H9 (cell line): ENCODE results near the gene ZNF428. TPM values are rescaled to one million over a fixed set of nuclear protein-coding genes. Genes with fewer than 3 reads are reported as not detected.

ENCODE experiments used
- DNase-seq: peaks from one replicate; pipeline ENCODE4 v3.0.0-alpha.2; 2017
- H2AFZ ChIP-seq: one replicate; pipeline ENCODE4 v1.6.1; 2013; ENCODE audit warnings: mild to moderate bottlenecking, low read length, control low read depth, moderate library complexity
- H2AK5ac ChIP-seq: 2 replicates; pipeline ENCODE4 v1.6.1; 2013; ENCODE audit warnings: low read length, control low read depth, mixed read lengths; ENCODE audit not compliant: insufficient read length
- H2BK120ac ChIP-seq: one replicate; pipeline ENCODE4 v1.6.1; 2013; ENCODE audit warnings: low read depth, mild to moderate bottlenecking, low read length, control low read depth, inconsistent platforms; ENCODE audit not compliant: poor library complexity, severe bottlenecking
- H2BK12ac ChIP-seq: 2 replicates; pipeline ENCODE4 v1.6.1; 2013; ENCODE audit warnings: low read length, control low read depth, mixed read lengths, low read depth; ENCODE audit not compliant: insufficient read length
- H2BK15ac ChIP-seq: 2 replicates; pipeline ENCODE4 v1.6.1; 2013; ENCODE audit warnings: low read depth, low read length, control low read depth
- H2BK20ac ChIP-seq: one replicate; pipeline ENCODE4 v1.6.1; 2013; ENCODE audit warnings: low read depth, mild to moderate bottlenecking, low read length, control low read depth, inconsistent platforms; ENCODE audit not compliant: poor library complexity, severe bottlenecking
- H2BK5ac ChIP-seq: 2 replicates; pipeline ENCODE4 v1.6.1; 2013; ENCODE audit warnings: low read length, control low read depth, mixed read lengths; ENCODE audit not compliant: insufficient read length
- H3K14ac ChIP-seq: 2 replicates; pipeline ENCODE4 v1.6.1; 2013; ENCODE audit warnings: low read length, control low read depth; ENCODE audit not compliant: insufficient read depth
- H3K18ac ChIP-seq: 2 replicates; pipeline ENCODE4 v1.6.1; 2013; ENCODE audit warnings: low read depth, mild to moderate bottlenecking, mixed read lengths, low read length, control low read depth; ENCODE audit not compliant: insufficient read length
- H3K23ac ChIP-seq: 2 replicates; pipeline ENCODE4 v1.6.1; 2013; ENCODE audit warnings: low read length, control low read depth, mixed read lengths, low read depth; ENCODE audit not compliant: insufficient read length
- H3K23me2 ChIP-seq: 2 replicates; pipeline ENCODE4 v1.6.1; 2013; ENCODE audit warnings: low read depth, mild to moderate bottlenecking, mixed read lengths, low read length, control low read depth; ENCODE audit not compliant: insufficient read length, poor library complexity, severe bottlenecking
- H3K27ac ChIP-seq: 2 replicates; pipeline ENCODE4 v1.5.1; 2013; ENCODE audit warnings: low read length, control low read depth, mixed read lengths, low read depth; ENCODE audit not compliant: insufficient read length
- H3K27me3 ChIP-seq: 2 replicates; pipeline ENCODE4 v1.6.1; 2013; ENCODE audit warnings: low read length, control low read depth, inconsistent platforms; ENCODE audit not compliant: insufficient read depth
- H3K4ac ChIP-seq: 2 replicates; pipeline ENCODE4 v1.6.1; 2013; ENCODE audit warnings: low read depth, mild to moderate bottlenecking, control low read depth, inconsistent platforms, low read length, moderate library complexity
- H3K4me1 ChIP-seq: 2 replicates; pipeline ENCODE4 v1.6.1; 2013; ENCODE audit warnings: low read length, control low read depth, inconsistent platforms; ENCODE audit not compliant: insufficient read depth
- H3K4me2 ChIP-seq: 2 replicates; pipeline ENCODE4 v1.6.1; 2013; ENCODE audit warnings: low read length, control low read depth, mixed read lengths; ENCODE audit not compliant: insufficient read length, insufficient read depth
- H3K56ac ChIP-seq: 2 replicates; pipeline ENCODE4 v1.6.1; 2013; ENCODE audit warnings: low read depth, mild to moderate bottlenecking, mixed read lengths, low read length, control low read depth; ENCODE audit not compliant: insufficient read length
- H3K79me1 ChIP-seq: 2 replicates; pipeline ENCODE4 v1.6.1; 2013; ENCODE audit warnings: low read depth, mild to moderate bottlenecking, moderate library complexity, low read length, control low read depth, inconsistent platforms; ENCODE audit not compliant: insufficient read depth, poor library complexity, severe bottlenecking
- H3K79me2 ChIP-seq: 2 replicates; pipeline ENCODE4 v1.6.1; 2013; ENCODE audit warnings: low read length, control low read depth, inconsistent platforms; ENCODE audit not compliant: insufficient read depth
- H3K9ac ChIP-seq: 2 replicates; pipeline ENCODE4 v1.6.1; 2013; ENCODE audit warnings: low read length, control low read depth, mixed read lengths; ENCODE audit not compliant: insufficient read length; ENCODE audit errors: extremely low read depth
- H3K9me3 ChIP-seq: one replicate; pipeline ENCODE4 v1.6.1; 2013; ENCODE audit warnings: low read depth, low read length, inconsistent platforms; ENCODE audit not compliant: control insufficient read depth
- H3T11ph ChIP-seq: one replicate; pipeline ENCODE4 v1.6.1; 2013; ENCODE audit warnings: mild to moderate bottlenecking, low read length, control low read depth, inconsistent platforms
- H4K20me1 ChIP-seq: one replicate; pipeline ENCODE4 v1.6.1; 2013; ENCODE audit not compliant: control insufficient read depth, insufficient read length, insufficient read depth
- H4K5ac ChIP-seq: 2 replicates; pipeline ENCODE4 v1.6.1; 2013; ENCODE audit warnings: low read depth, mild to moderate bottlenecking, mixed read lengths, low read length, control low read depth; ENCODE audit not compliant: insufficient read length
- H4K8ac ChIP-seq: replicated peaks from 2 replicates; pipeline ENCODE4 v1.6.1; 2013; ENCODE audit warnings: low read length, control low read depth, mixed read lengths, low read depth; ENCODE audit not compliant: insufficient read length
- H4K91ac ChIP-seq: 2 replicates; pipeline ENCODE4 v1.6.1; 2013; ENCODE audit warnings: low read depth, mild to moderate bottlenecking, moderate library complexity, mixed read lengths, low read length, control low read depth; ENCODE audit not compliant: insufficient read length
- H3K27ac Mint-ChIP-seq, 3 experiments: 2 replicates in 2 of 3; 3 replicates in 1 of 3; pipeline ENCODE4 v1.8.0; 2020 to 2021; ENCODE audit warnings: mixed read lengths in 3 of 3, mild to moderate bottlenecking in 1 of 3, moderate library complexity in 1 of 3
- H3K27me3 Mint-ChIP-seq: 2 replicates; pipeline ENCODE4 v1.8.0; 2021; ENCODE audit warnings: low read depth, mild to moderate bottlenecking, moderate library complexity, mixed read lengths
- H3K36me3 Mint-ChIP-seq, 3 experiments: 2 replicates in 2 of 3; 3 replicates in 1 of 3; pipeline ENCODE4 v1.8.0; 2020 to 2021; ENCODE audit warnings: low read depth in 3 of 3, mixed read lengths in 3 of 3; ENCODE audit not compliant: insufficient read depth in 1 of 3
- H3K4me1 Mint-ChIP-seq, 2 experiments: 2 replicates each; pipeline ENCODE4 v1.8.0; 2020; ENCODE audit warnings: mixed read lengths in 2 of 2
- H3K4me3 Mint-ChIP-seq, 2 experiments: 2 replicates in 1 of 2; 3 replicates in 1 of 2; pipeline ENCODE4 v1.8.0; 2020 to 2021; ENCODE audit warnings: mild to moderate bottlenecking in 2 of 2, mixed read lengths in 2 of 2, moderate library complexity in 1 of 2
- H3K9me3 Mint-ChIP-seq, 2 experiments: 2 replicates in 1 of 2; 3 replicates in 1 of 2; pipeline ENCODE4 v1.8.0; 2020; ENCODE audit warnings: mild to moderate bottlenecking in 2 of 2, mixed read lengths in 2 of 2, moderate library complexity in 1 of 2
- CTCF ChIP-seq: fragments of 200-600 bp; sonication (generic); conservative IDR thresholded peaks from 3 replicates; pipeline ENCODE4 v1.8.0; 2021; ENCODE audit warnings: antibody characterized with exemption, mild to moderate bottlenecking
- WGBS: extraction: QIAGEN DNeasy Blood & Tissue Kit; methylation state at CpG from one replicate; pipeline ENCODE4 v1.1.7; 2013; ENCODE audit warnings: missing lambda C conversion rate, low lambda C conversion rate, mixed read lengths; ENCODE audit not compliant: insufficient read length; ENCODE audit errors: extremely low coverage; 5-methylcytosine and 5-hydroxymethylcytosine counted together
- total RNA-seq: library from RNA; stranded (reverse); gene quantifications from 2 replicates; pipeline ENCODE4 v1.2.1, GENCODE V29; 2021

ZNF428 gene
- total RNA-seq, 1 experiment from 2014 or later, result 30.3 TPM

GRCh38 chr19:43592800-43593350 is 26.6 kb downstream of the ZNF428 start:
- Histone ChIP-seq H3K56ac (no peak overlapping the region), H3K4me2 (no peak overlapping the region), H3T11ph (no peak overlapping the region), H4K5ac (no peak overlapping the region), H2BK120ac (no peak overlapping the region), H2BK20ac (no peak overlapping the region), H2BK15ac (no peak overlapping the region), H3K9me3 (no peaks in the 10 kb centered on the region), H2AFZ (no peak overlapping the region), H2BK5ac (no peak overlapping the region), H3K79me1 (no peaks in the 10 kb centered on the region), H3K79me2 (peaks cover 2% of the 10 kb centered on the region; the same call in 1 of the 2 replicates), H4K8ac (no peak overlapping the region), H3K18ac (no peak overlapping the region), H3K14ac (no peak overlapping the region), H2BK12ac (no peak overlapping the region), H4K20me1 (no peaks in the 10 kb centered on the region), H3K4me1 (0 out of 2 replicates have a peak, but pooled peaks cover 3% of the 10 kb centered on the region), H3K23me2 (peaks cover 20% of the 10 kb centered on the region), H2AK5ac (no peak overlapping the region), H3K23ac (no peak overlapping the region), H3K4ac (no peak overlapping the region), H3K27me3 (no peaks in the 10 kb centered on the region), H3K27ac (no peak overlapping the region), H4K91ac (no peak overlapping the region), H3K9ac (no peak overlapping the region)
- no peak for TF ChIP-seq CTCF
- no peak for DNase-seq
- WGBS, result no CpG with 5 or more reads among the region's 37 CpGs
- H3K9me3 Mint-ChIP-seq, result no peaks in the 10 kb centered on the region; a peak in 1 of 5 replicates
- peaks cover 16 to 24% of the 10 kb centered on the region in 2 experiments for H3K4me1 Mint-ChIP-seq
- H3K27me3 Mint-ChIP-seq, result no peaks in the 10 kb centered on the region
- peak overlapping the region in 2 of 3 experiments; percentile 33 to 88; a peak in 2 of 7 replicates for H3K27ac Mint-ChIP-seq
- peaks cover 16 to 38% (median 29%) of the 10 kb centered on the region in 3 experiments for H3K36me3 Mint-ChIP-seq
- no peak overlapping the region for H3K4me3 Mint-ChIP-seq
